ENCODE results near the gene C4B. TPM values are rescaled to one million over a fixed set of nuclear protein-coding genes. Genes with fewer than 3 reads are reported as not detected.

The C4B gene
- total and polyA plus RNA-seq, 9 of the 15 experiments (the other 6 are each of a cell fraction or from before 2014, with no cell fraction given): 0.32 to 8.8 (median 5.4) TPM

DNA sequence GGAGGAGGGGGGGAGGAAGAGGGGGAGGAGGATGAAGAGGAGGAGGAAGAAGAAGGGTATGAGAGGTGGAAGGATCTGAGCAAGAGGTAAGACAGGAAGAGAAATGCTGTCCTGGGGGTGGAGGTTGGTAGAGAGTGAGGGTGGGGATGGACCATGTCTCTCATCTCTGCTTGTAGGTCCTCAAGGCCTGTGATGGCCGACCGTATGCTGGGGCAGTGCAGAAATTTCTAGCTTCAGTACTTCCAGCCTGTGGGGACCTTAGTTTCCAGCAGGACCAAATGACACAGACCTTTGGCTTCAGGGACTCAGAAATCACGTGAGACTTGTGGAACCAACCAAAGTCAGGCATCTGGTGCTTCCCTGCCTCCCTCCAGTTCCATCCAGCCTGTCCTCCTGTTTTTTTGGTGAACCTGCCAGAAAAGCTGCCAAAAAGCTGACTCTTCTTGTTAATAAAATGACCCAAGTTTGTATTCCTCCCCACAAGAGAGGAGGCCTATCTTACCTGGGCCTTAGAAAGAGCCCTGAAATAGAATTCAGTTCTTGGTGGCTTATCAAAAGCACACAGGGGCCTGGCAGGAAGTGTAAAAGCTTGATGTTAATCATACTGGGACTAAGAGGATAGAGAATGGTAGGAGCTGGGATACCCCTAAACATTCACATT lies 35.2 kb upstream of the C4B start (continued):
- TF ChIP-seq MGA (IDR thresholded peaks at IDR 0.05) (peak; percentile 27; the same call in 1 of the 2 replicates), ZNF644 (tag; IDR thresholded peaks at IDR 0.05; ENCODE audit: low read depth) (peak; percentile 60; the same call in 1 of the 2 replicates), FOXJ3 (CRISPR knock-in tag; IDR thresholded peaks at IDR 0.05) (no peak), ZNF316 (IDR thresholded peaks at IDR 0.05) (peak; percentile 92), L3MBTL2 (IDR thresholded peaks at IDR 0.05) (peak; percentile 59; the same call in 1 of the 2 replicates), DPF2 (IDR thresholded peaks at IDR 0.05) (peak; percentile 81), CXXC5 (CRISPR knock-in tag; IDR thresholded peaks at IDR 0.05) (peak; percentile 50), E2F6 (IDR thresholded peaks at IDR 0.05; ENCODE audit: borderline replicate concordance in 1 of 2, extremely low read depth in 1 of 2, insufficient read depth in 1 of 2, insufficient read length in 1 of 2, low read depth in 1 of 2, low read length in 1 of 2, poor library complexity in 1 of 2, severe bottlenecking in 1 of 2) (peak; percentile 34 to 44), PURB (CRISPR knock-in tag; IDR thresholded peaks at IDR 0.05; ENCODE audit: low read depth) (no peak), TCF3 (CRISPR knock-in tag; IDR thresholded peaks at IDR 0.05) (peak; percentile 65), YY1 (IDR thresholded peaks at IDR 0.05; ENCODE audit: borderline replicate concordance in 1 of 3, control insufficient read depth in 1 of 3, extremely low read depth in 1 of 3, insufficient read depth in 3 of 3, insufficient read length in 1 of 3, insufficient replicate concordance in 2 of 3, low read depth in 1 of 3, low read length in 2 of 3) (peak in 1 of 3 experiments; percentile 74), SRSF1 (IDR thresholded peaks at IDR 0.05; ENCODE audit: low read depth, low read length) (no peak), PPARD (CRISPR knock-in tag; IDR thresholded peaks at IDR 0.05) (no peak), TOE1 (IDR thresholded peaks at IDR 0.05; ENCODE audit: borderline replicate concordance) (peak; percentile 71), TOE1 (CRISPR knock-in tag; IDR thresholded peaks at IDR 0.05; ENCODE audit: borderline replicate concordance, low read depth) (no peak)

Data from K562 (cell line).